ENCODE results near the gene FCER2. TPM values are rescaled to one million over a fixed set of nuclear protein-coding genes. Genes with fewer than 3 reads are reported as not detected.

FCER2 gene
- total RNA-seq, 1 donor from 2014 or later: 0.46 TPM

DNA sequence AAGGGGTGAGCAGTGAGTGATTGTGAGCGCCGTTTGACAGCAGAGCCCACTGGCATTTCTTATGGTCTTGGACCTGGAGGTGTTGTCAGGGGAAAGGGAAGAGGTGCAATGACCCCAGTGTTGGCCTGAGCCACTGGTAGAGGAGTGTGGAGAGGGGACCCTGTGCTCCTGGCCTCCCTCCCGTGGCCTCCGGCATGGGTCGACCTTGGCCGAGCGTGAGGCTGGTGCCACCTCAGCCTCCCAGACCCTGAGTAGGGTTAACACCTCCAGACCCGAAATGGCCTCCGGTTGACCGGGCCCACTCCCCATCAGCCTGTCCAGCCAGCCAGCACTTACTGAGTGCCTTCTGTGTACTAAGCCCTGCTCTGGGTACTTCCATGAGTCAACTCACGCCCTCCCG, 14.8 kb downstream of the FCER2 start:
- no peak for DNase-seq (ENCODE audit: low spot score)
- H3K4me1 Mint-ChIP-seq (ENCODE audit: low read depth): no peaks in the 10 kb centered on the region
- H3K4me3 Mint-ChIP-seq (ENCODE audit: low read depth): no peak overlapping the region
- peaks cover 11% of the 10 kb centered on the region for H3K36me3 Mint-ChIP-seq (ENCODE audit: low read depth)
- intact Hi-C loops (cut with micrococcal nuclease): no loop called here
- H3K27me3 Mint-ChIP-seq (ENCODE audit: low read depth): no peaks in the 10 kb centered on the region
- H3K9me3 Mint-ChIP-seq: no peaks in the 10 kb centered on the region
- no peak overlapping the region for H3K27ac Mint-ChIP-seq

GRCh38 chr19:7685546-7686445, 16.1 kb downstream of the FCER2 start:
- H3K36me3 Mint-ChIP-seq (ENCODE audit: low read depth): peaks cover 14% of the 10 kb centered on the region
- intact Hi-C loops (cut with micrococcal nuclease): no loop called here
- H3K4me3 Mint-ChIP-seq (ENCODE audit: low read depth): no peak overlapping the region
- DNase-seq (ENCODE audit: low spot score): no peak
- H3K27ac Mint-ChIP-seq: no peak overlapping the region
- no peaks in the 10 kb centered on the region for H3K9me3 Mint-ChIP-seq
- no peaks in the 10 kb centered on the region for H3K27me3 Mint-ChIP-seq (ENCODE audit: low read depth)
- H3K4me1 Mint-ChIP-seq (ENCODE audit: low read depth): peaks cover 4% of the 10 kb centered on the region

- Mint-ChIP-seq H3K36me3 (ENCODE audit: low read depth) (peaks cover 14% of the 10 kb centered on the region), H3K27ac (no peak overlapping the region), H3K4me3 (ENCODE audit: low read depth) (peak overlapping the region; percentile 90), H3K4me1 (ENCODE audit: low read depth) (peaks cover 29% of the 10 kb centered on the region), H3K9me3 (no peaks in the 10 kb centered on the region), H3K27me3 (ENCODE audit: low read depth) (peaks cover 14% of the 10 kb centered on the region)
- DNase-seq (ENCODE audit: low spot score): no peak
- intact Hi-C loops (cut with micrococcal nuclease): no loop called here
These were observed 19.6 kb downstream of the FCER2 start for GRCh38 chr19:7682175-7682855.

DNA sequence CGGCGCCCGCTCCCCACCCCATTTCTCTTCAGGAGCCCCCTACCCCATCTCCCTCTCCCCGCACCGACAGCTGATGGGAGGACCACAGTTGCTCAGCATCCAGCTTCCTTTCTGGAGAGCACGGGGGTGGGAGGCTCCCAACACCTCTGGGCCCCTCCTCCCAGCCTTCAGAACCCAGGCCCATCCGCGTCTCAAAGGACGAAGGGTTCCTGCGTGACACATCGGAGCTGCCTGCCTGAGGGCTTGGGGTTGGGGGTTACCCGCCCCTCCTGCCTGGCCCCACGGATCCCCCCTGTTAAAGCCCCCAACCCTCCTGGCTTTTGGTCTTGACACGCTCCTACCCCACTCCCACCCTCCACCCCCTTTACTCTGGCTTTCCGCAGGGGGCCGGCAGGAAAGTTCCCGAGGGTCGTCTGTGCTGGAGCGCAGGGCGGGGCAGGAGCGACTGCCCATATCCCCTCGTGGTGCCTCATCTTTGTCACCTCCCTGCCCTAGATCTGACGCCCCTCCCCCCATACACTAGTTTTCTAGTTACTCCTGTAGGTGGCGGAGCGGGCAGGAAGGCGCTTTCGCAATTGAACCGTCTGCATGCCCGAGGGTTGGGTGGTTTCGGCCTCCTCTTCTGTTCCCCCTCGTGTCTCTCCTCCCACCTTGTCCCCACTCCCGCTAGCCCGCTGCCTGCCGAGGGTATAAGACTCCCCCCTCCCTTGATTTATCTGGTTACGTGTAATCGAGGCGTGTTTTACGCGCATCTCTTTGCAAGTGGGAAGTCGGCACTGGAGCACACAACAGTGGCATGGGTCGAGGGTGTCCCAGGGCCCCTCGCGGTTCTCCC, 20.4 kb downstream of the FCER2 start:
- H3K27ac Mint-ChIP-seq: peak overlapping the region; percentile 93
- peak; percentile 75 for DNase-seq (ENCODE audit: low spot score)
- intact Hi-C loops (cut with micrococcal nuclease): loop anchor here (1.0 to 2.0 kb wide), 2 partner anchors 53 to 118 kb away; partner anchors contain the start of genes PET100 and XAB2

DNA sequence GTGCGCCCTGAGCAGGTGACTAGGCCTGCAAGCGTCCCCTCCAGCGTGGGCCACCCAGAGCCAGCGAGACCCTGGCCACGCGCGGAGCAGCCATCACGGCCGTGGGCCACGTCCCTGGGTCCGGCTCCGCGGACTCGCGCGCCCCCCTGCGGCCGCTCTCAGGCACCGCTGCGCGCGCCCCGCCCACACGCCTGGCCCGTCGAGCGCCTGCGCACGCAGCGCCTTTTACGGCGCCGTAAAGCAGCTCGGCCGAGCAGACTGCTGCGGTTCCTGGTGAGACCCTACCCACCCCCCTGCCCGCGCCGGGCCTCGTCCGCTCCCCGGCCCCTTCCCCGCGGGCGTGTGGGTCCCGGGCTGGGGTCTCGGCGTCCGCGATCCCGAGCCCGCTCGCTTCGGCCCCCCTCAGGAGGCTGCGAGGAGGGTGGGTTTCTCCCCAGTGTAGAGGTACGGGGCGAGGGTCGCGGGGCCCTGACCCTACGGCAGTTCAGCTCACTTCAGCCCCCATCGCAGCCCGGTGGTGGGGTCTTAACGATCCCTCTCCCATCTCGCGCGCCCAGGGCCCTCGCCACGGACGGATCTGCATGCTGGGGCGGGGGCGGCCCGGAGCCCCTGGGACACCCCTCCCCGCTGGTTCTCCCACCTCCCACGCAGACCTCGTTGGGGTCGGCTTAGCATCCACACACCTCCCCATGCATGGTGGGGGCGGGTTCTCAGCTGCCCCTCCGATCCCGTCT, 21.2 kb downstream of the FCER2 start, which contains the start of gene TRAPPC5:
TRAPPC5 (plus strand) TSS at position 228 of the 734 bp plus-strand sequence. CDS start 1,421 bp downstream, outside the sequence.
- Mint-ChIP-seq H3K36me3 (ENCODE audit: low read depth) (peaks cover 14% of the 10 kb centered on the region), H3K27ac (peak within 1 kb of the TSS; percentile 93), H3K27me3 (ENCODE audit: low read depth) (peaks cover 24% of the 10 kb centered on the region), H3K4me1 (ENCODE audit: low read depth) (peaks cover 39% of the 10 kb centered on the region), H3K9me3 (no peaks in the 10 kb centered on the region), H3K4me3 (ENCODE audit: low read depth) (peak within 1 kb of the TSS; percentile 90)
- intact Hi-C loops (cut with micrococcal nuclease): loop anchor here (1.0 to 2.0 kb wide), 3 partner anchors 28 to 119 kb away; partner anchors contain the start of genes PET100 and XAB2
- peak; percentile 84 for DNase-seq (ENCODE audit: low spot score)

More for the DNA sequence above, 20.4 kb downstream of the FCER2 start:
- no peaks in the 10 kb centered on the region for H3K9me3 Mint-ChIP-seq
- peak overlapping the region; percentile 90 for H3K4me3 Mint-ChIP-seq (ENCODE audit: low read depth)
- peaks cover 21% of the 10 kb centered on the region for H3K27me3 Mint-ChIP-seq (ENCODE audit: low read depth)
- H3K4me1 Mint-ChIP-seq (ENCODE audit: low read depth): peaks cover 34% of the 10 kb centered on the region
- peaks cover 14% of the 10 kb centered on the region for H3K36me3 Mint-ChIP-seq (ENCODE audit: low read depth)

- H3K4me1 Mint-ChIP-seq (ENCODE audit: low read depth): peaks cover 40% of the 10 kb centered on the region
- H3K27ac Mint-ChIP-seq: peak overlapping the region; percentile 55
- peak overlapping the region; percentile 47 for H3K4me3 Mint-ChIP-seq (ENCODE audit: low read depth)
- H3K9me3 Mint-ChIP-seq: no peaks in the 10 kb centered on the region
- DNase-seq (ENCODE audit: low spot score): no peak
- intact Hi-C loops (cut with micrococcal nuclease): loop anchor here (1.0 to 2.0 kb wide), 3 partner anchors 28 to 112 kb away; partner anchors contain the start of genes PET100 and XAB2
- H3K27me3 Mint-ChIP-seq (ENCODE audit: low read depth): peaks cover 25% of the 10 kb centered on the region
- H3K36me3 Mint-ChIP-seq (ENCODE audit: low read depth): peaks cover 10% of the 10 kb centered on the region
These were observed 21.9 kb downstream of the FCER2 start for GRCh38 chr19:7679771-7680605.

DNA sequence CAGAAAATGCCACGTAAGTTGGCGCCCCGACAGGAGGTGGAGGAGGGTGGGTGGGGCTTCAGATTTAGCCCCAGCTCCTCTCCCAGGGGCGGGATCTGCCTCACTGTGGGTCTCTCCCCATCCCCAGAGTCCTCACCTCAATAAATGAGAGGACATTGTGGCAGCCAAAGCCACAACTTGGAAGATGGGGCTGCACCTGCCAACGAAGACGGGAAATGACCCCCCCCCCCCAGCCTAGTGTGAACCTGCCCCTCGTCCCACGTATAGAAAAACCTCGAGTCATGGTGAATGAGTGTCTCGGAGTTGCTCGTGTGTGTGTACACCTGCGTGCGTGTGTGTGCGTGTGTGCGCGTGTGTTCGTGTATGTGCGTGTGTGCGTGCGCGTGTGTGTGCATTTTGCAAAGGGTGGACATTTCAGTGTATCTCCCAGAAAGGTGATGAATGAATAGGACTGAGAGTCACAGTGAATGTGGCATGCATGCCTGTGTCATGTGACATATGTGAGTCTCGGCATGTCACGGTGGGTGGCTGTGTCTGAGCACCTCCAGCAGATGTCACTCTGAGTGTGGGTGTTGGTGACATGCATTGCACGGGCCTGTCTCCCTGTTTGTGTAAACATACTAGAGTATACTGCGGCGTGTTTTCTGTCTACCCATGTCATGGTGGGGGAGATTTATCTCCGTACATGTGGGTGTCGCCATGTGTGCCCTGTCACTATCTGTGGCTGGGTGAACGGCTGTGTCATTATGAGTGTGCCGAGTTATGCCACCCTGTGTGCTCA, 22.8 kb downstream of the FCER2 start:
- Mint-ChIP-seq H3K36me3 (ENCODE audit: low read depth) (peaks cover 10% of the 10 kb centered on the region), H3K27me3 (ENCODE audit: low read depth) (peaks cover 27% of the 10 kb centered on the region), H3K4me1 (ENCODE audit: low read depth) (peaks cover 40% of the 10 kb centered on the region), H3K4me3 (ENCODE audit: low read depth) (peak overlapping the region; percentile 42), H3K27ac (peak overlapping the region; percentile 18), H3K9me3 (peaks cover 3% of the 10 kb centered on the region)
- intact Hi-C loops (cut with micrococcal nuclease): loop anchor here (1.0 kb wide), 1 partner anchor 111 kb away; no protein-coding TSS in a partner anchor
- DNase-seq (ENCODE audit: low spot score): peak; percentile 53

GRCh38 chr19:7677669-7678311, 24.1 kb downstream of the FCER2 start:
- H3K27ac Mint-ChIP-seq: no peak overlapping the region
- peaks cover 40% of the 10 kb centered on the region for H3K4me1 Mint-ChIP-seq (ENCODE audit: low read depth)
- H3K4me3 Mint-ChIP-seq (ENCODE audit: low read depth): no peak overlapping the region
- no peak for DNase-seq (ENCODE audit: low spot score)
- peaks cover 35% of the 10 kb centered on the region for H3K27me3 Mint-ChIP-seq (ENCODE audit: low read depth)
- peaks cover 7% of the 10 kb centered on the region for H3K36me3 Mint-ChIP-seq (ENCODE audit: low read depth)
- peaks cover 3% of the 10 kb centered on the region for H3K9me3 Mint-ChIP-seq
- intact Hi-C loops (cut with micrococcal nuclease): no loop called here

GRCh38 chr19:7676854-7677253, 25.1 kb downstream of the FCER2 start, which contains the start of gene MCEMP1:
MCEMP1 (plus strand) TSS chr19:7677090; CDS start chr19:7677121, 31 bp downstream.
- no peak for DNase-seq (ENCODE audit: low spot score)
- no peak within 1 kb of the TSS for H3K27ac Mint-ChIP-seq
- H3K9me3 Mint-ChIP-seq: peaks cover 3% of the 10 kb centered on the region
- intact Hi-C loops (cut with micrococcal nuclease): no loop called here
- peaks cover 36% of the 10 kb centered on the region for H3K27me3 Mint-ChIP-seq (ENCODE audit: low read depth)
- H3K4me3 Mint-ChIP-seq (ENCODE audit: low read depth): no peak within 1 kb of the TSS
- H3K36me3 Mint-ChIP-seq (ENCODE audit: low read depth): peaks cover 2% of the 10 kb centered on the region
- H3K4me1 Mint-ChIP-seq (ENCODE audit: low read depth): peaks cover 39% of the 10 kb centered on the region

DNA sequence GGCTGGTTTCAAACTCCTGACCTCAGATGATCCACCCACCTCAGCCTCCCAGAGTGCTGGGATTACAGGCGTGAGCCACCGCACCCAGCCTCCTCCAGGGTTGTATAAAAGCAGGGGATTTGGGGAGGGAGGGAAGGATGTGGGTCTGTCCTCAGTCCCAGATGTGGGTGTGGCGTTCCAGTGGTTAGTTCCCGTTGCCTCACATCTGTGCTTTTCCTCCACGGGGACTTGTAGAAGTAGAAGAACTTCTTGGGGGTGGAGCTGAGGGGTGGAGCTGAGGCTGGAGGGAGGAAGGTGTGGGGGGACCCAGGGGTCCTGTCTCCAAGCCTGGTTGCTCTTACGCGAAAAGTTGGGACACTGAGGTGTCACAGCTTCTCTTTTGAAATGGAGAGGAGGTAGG, 25.6 kb downstream of the FCER2 start:
- Mint-ChIP-seq H3K9me3 (peaks cover 3% of the 10 kb centered on the region), H3K36me3 (ENCODE audit: low read depth) (no peaks in the 10 kb centered on the region), H3K4me1 (ENCODE audit: low read depth) (peaks cover 36% of the 10 kb centered on the region), H3K4me3 (ENCODE audit: low read depth) (no peak overlapping the region), H3K27ac (no peak overlapping the region), H3K27me3 (ENCODE audit: low read depth) (peaks cover 39% of the 10 kb centered on the region)
- intact Hi-C loops (cut with micrococcal nuclease): no loop called here
- DNase-seq (ENCODE audit: low spot score): no peak

All from activated T-helper 2 cell treated with anti-CD3 and anti-CD28 coated beads, Interferon-gamma antibody, Interleukin-2, Interleukin-4, amounts not matched to agents 10 μg/mL and 5 μg/mL and 100 μg/mL, durations not matched to agents 14 hours and 24 hours and 36 hours (primary cell).